OCI-LY1 (cell line): ENCODE data around the gene CC2D1B.

ENCODE experiments used
- H2AFZ ChIP-seq: fragments of 200-600 bp; sonication (generic), shearing (Covaris generic); 2 replicates; pipeline ENCODE4 v1.6.0; 2014; ENCODE audit warnings: antibody characterized with exemption, mild to moderate bottlenecking, low read length
- H3F3A ChIP-seq: fragments of 200-600 bp; sonication (generic), shearing (Covaris generic); 2 replicates; pipeline ENCODE4 v1.6.0; 2014; ENCODE audit warnings: mild to moderate bottlenecking, antibody characterized with exemption, low read length, moderate library complexity; ENCODE audit not compliant: insufficient read depth
- H3K27ac ChIP-seq: fragments of 200-600 bp; sonication (generic); 2 replicates; pipeline ENCODE4 v1.5.1; 2014; ENCODE audit warnings: low read length, mixed run types, mild to moderate bottlenecking, low read depth; ENCODE audit not compliant: poor library complexity, severe bottlenecking
- H3K27me3 ChIP-seq: fragments of 200-600 bp; sonication (generic); 2 replicates; pipeline ENCODE4 v1.6.0; 2014; ENCODE audit warnings: antibody characterized with exemption, mild to moderate bottlenecking, low read length, moderate library complexity; ENCODE audit not compliant: insufficient read depth
- H3K36me3 ChIP-seq: fragments of 200-600 bp; sonication (generic); 2 replicates; pipeline ENCODE4 v1.6.1; 2014; ENCODE audit warnings: mild to moderate bottlenecking, antibody characterized with exemption, low read length, moderate library complexity, mixed read lengths; ENCODE audit not compliant: insufficient read depth
- H3K4me1 ChIP-seq: fragments of 200-600 bp; sonication (generic); 2 replicates; pipeline ENCODE4 v1.5.1; 2014; ENCODE audit warnings: mild to moderate bottlenecking, low read length, moderate library complexity; ENCODE audit not compliant: insufficient read depth, severe bottlenecking
- H3K4me2 ChIP-seq: fragments of 200-600 bp; sonication (generic), shearing (Covaris generic); 2 replicates; pipeline ENCODE4 v1.6.1; 2014; ENCODE audit warnings: low read length
- H3K4me3 ChIP-seq: fragments of 200-600 bp; sonication (generic); 2 replicates; pipeline ENCODE4 v1.5.1; 2014; ENCODE audit warnings: low read length, low read depth, mild to moderate bottlenecking, mixed read lengths; ENCODE audit not compliant: poor library complexity, severe bottlenecking
- H3K79me2 ChIP-seq: fragments of 200-600 bp; shearing (Covaris generic); 2 replicates; pipeline ENCODE4 v1.6.1; 2016; ENCODE audit warnings: mixed run types, low read length, mixed read lengths; ENCODE audit not compliant: insufficient read depth
- H3K9ac ChIP-seq: fragments of 200-600 bp; sonication (generic), shearing (Covaris generic); 2 replicates; pipeline ENCODE4 v1.6.1; 2014; ENCODE audit warnings: mild to moderate bottlenecking, low read length, mixed read lengths
- H3K9me2 ChIP-seq: fragments of 200-600 bp; sonication (generic), shearing (Covaris generic); 2 replicates; pipeline ENCODE4 v1.6.1; 2014; ENCODE audit warnings: low read depth, mild to moderate bottlenecking, low read length, mixed read lengths
- H3K9me3 ChIP-seq: fragments of 200-600 bp; shearing (Covaris generic); 2 replicates; pipeline ENCODE4 v1.6.1; 2014; ENCODE audit warnings: low read length, mixed read lengths
- H4K20me1 ChIP-seq: fragments of 200-600 bp; sonication (generic), shearing (Covaris generic); 2 replicates; pipeline ENCODE4 v1.6.0; 2016; ENCODE audit warnings: mild to moderate bottlenecking, low read length; ENCODE audit not compliant: insufficient read depth
- EZH2 ChIP-seq: fragments of 200-600 bp; sonication (generic), shearing (Covaris generic); IDR thresholded peaks from 2 replicates; pipeline ENCODE4 v1.8.0; 2017; ENCODE audit warnings: borderline replicate concordance, mixed run types, mild to moderate bottlenecking, antibody characterized with exemption, low read length, moderate library complexity, mixed read lengths
- TF ChIP-seq, protein P1 (sequence below): fragments of 200-600 bp; sonication (generic), shearing (Covaris generic); IDR thresholded peaks from 2 replicates; pipeline ENCODE4 v1.5.1; 2017; ENCODE audit warnings: mild to moderate bottlenecking, antibody characterized with exemption, low read length, moderate library complexity, mixed read lengths

Gene CC2D1B

DNA sequence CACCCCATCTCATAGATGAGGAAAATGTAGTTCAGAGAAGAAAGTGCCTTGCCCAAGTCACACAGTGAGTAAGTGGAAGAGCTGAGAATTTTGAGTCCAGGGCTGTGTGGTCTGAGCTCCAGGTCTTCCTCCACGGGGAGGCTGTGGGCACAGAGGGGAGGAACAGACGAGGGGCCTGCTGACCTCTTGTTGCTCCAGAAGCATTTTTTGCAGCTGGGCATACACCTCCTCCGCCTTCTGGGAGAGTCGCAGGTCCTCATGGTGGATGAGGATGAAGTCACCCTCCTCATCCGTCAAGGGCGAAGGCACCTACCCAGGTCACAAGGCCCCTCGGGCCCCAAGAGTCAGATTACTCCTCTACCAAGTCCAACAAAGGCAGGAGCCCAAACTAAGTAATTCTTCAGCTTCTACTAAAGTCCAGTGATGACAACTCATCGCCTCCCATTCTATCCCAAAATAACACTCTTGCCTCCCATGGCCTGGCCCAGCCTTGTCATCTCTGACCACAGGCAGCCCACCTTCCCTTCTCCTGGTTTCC lies 9.1 kb downstream of the CC2D1B start:
- Histone ChIP-seq H3F3A (no peaks in the 10 kb centered on the region), H3K27me3 (no peaks in the 10 kb centered on the region), H3K9me2 (no peaks in the 10 kb centered on the region), H3K9ac (no peak overlapping the region), H3K27ac (no peak overlapping the region), H3K36me3 (peaks cover 98% of the 10 kb centered on the region), H3K4me3 (no peak overlapping the region), H3K9me3 (no peaks in the 10 kb centered on the region), H4K20me1 (no peaks in the 10 kb centered on the region), H2AFZ (no peak overlapping the region), H3K79me2 (no peaks in the 10 kb centered on the region), H3K4me2 (no peak overlapping the region), H3K4me1 (no peaks in the 10 kb centered on the region)
- TF ChIP-seq EZH2 = no peak
- TF ChIP-seq, protein P1, sequence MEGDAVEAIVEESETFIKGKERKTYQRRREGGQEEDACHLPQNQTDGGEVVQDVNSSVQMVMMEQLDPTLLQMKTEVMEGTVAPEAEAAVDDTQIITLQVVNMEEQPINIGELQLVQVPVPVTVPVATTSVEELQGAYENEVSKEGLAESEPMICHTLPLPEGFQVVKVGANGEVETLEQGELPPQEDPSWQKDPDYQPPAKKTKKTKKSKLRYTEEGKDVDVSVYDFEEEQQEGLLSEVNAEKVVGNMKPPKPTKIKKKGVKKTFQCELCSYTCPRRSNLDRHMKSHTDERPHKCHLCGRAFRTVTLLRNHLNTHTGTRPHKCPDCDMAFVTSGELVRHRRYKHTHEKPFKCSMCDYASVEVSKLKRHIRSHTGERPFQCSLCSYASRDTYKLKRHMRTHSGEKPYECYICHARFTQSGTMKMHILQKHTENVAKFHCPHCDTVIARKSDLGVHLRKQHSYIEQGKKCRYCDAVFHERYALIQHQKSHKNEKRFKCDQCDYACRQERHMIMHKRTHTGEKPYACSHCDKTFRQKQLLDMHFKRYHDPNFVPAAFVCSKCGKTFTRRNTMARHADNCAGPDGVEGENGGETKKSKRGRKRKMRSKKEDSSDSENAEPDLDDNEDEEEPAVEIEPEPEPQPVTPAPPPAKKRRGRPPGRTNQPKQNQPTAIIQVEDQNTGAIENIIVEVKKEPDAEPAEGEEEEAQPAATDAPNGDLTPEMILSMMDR = no peak

GRCh38 chr1:52355847-52356505 lies 10.0 kb downstream of the CC2D1B start:
- no peaks in the 10 kb centered on the region for H3K9me2 ChIP-seq
- no peak overlapping the region for H3K4me3 ChIP-seq
- TF ChIP-seq EZH2 = no peak
- TF ChIP-seq, protein P1 = no peak
- no peak overlapping the region for H3K4me2 ChIP-seq
- H3K36me3 ChIP-seq = peaks cover 96% of the 10 kb centered on the region
- no peak overlapping the region for H2AFZ ChIP-seq
- no peaks in the 10 kb centered on the region for H3K4me1 ChIP-seq
- no peaks in the 10 kb centered on the region for H3K79me2 ChIP-seq
- no peaks in the 10 kb centered on the region for H4K20me1 ChIP-seq
- H3K27me3 ChIP-seq = no peaks in the 10 kb centered on the region
- no peaks in the 10 kb centered on the region for H3K9me3 ChIP-seq
- H3F3A ChIP-seq = no peaks in the 10 kb centered on the region
- no peak overlapping the region for H3K9ac ChIP-seq
- no peak overlapping the region for H3K27ac ChIP-seq

GRCh38 chr1:52355436-52355835 lies 10.6 kb downstream of the CC2D1B start:
- Histone ChIP-seq H3K9ac (no peak overlapping the region), H3K4me3 (no peak overlapping the region), H3K4me1 (no peaks in the 10 kb centered on the region), H4K20me1 (no peaks in the 10 kb centered on the region), H3K9me3 (no peaks in the 10 kb centered on the region), H3K36me3 (peaks cover 94% of the 10 kb centered on the region), H3F3A (no peaks in the 10 kb centered on the region), H3K4me2 (no peak overlapping the region), H3K9me2 (no peaks in the 10 kb centered on the region), H3K79me2 (no peaks in the 10 kb centered on the region), H3K27ac (no peak overlapping the region), H3K27me3 (no peaks in the 10 kb centered on the region), H2AFZ (no peak overlapping the region)
- TF ChIP-seq, protein P1 = no peak
- TF ChIP-seq EZH2 = no peak
